ENCODE data around the gene ATP6AP1.

Gene ATP6AP1

GRCh38 chrX:154430479-154430878, 2.0 kb downstream of the ATP6AP1 start:
- TF ChIP-seq JUND (IDR thresholded peaks at IDR 0.05; ENCODE audit: low read depth), result no peak
- no peak for DNase-seq (ENCODE audit: low read depth in 1 of 2, low spot score in 1 of 2)
- in situ Hi-C loops (cut with HindIII; ENCODE audit: low pct_unique_long_range_greater_than_20kb, low sequenced_read_pairs), result no loop called here

GRCh38 chrX:154430916-154431315, 2.4 kb downstream of the ATP6AP1 start:
- DNase-seq (ENCODE audit: low read depth in 1 of 2, low spot score in 1 of 2), result peak; percentile 51 to 73
- no peak for TF ChIP-seq JUND (IDR thresholded peaks at IDR 0.05; ENCODE audit: low read depth)
- in situ Hi-C loops (cut with HindIII; ENCODE audit: low pct_unique_long_range_greater_than_20kb, low sequenced_read_pairs), result no loop called here

GRCh38 chrX:154431341-154431740, 2.9 kb downstream of the ATP6AP1 start:
- no peak for DNase-seq (ENCODE audit: low read depth in 1 of 2, low spot score in 1 of 2)
- in situ Hi-C loops (cut with HindIII; ENCODE audit: low pct_unique_long_range_greater_than_20kb, low sequenced_read_pairs), result no loop called here
- TF ChIP-seq JUND (IDR thresholded peaks at IDR 0.05; ENCODE audit: low read depth), result no peak

- in situ Hi-C loops (cut with HindIII; ENCODE audit: low pct_unique_long_range_greater_than_20kb, low sequenced_read_pairs), result no loop called here
- TF ChIP-seq JUND (IDR thresholded peaks at IDR 0.05; ENCODE audit: low read depth), result no peak
- no peak for DNase-seq (ENCODE audit: low read depth in 1 of 2, low spot score in 1 of 2)
Measured at GRCh38 chrX:154432210-154432609, 3.7 kb downstream of the ATP6AP1 start.

GRCh38 chrX:154433605-154434004, 5.1 kb downstream of the ATP6AP1 start:
- in situ Hi-C loops (cut with HindIII; ENCODE audit: low pct_unique_long_range_greater_than_20kb, low sequenced_read_pairs), result no loop called here
- TF ChIP-seq JUND (IDR thresholded peaks at IDR 0.05; ENCODE audit: low read depth), result no peak
- DNase-seq (ENCODE audit: low read depth in 1 of 2, low spot score in 1 of 2), result no peak

GRCh38 chrX:154434394-154435168, 6.1 kb downstream of the ATP6AP1 start:
- no peak for DNase-seq (ENCODE audit: low read depth in 1 of 2, low spot score in 1 of 2)
- TF ChIP-seq JUND (IDR thresholded peaks at IDR 0.05; ENCODE audit: low read depth), result no peak
- in situ Hi-C loops (cut with HindIII; ENCODE audit: low pct_unique_long_range_greater_than_20kb, low sequenced_read_pairs), result no loop called here

GRCh38 chrX:154435171-154435733, 6.8 kb downstream of the ATP6AP1 start:
- TF ChIP-seq JUND (IDR thresholded peaks at IDR 0.05; ENCODE audit: low read depth), result no peak
- in situ Hi-C loops (cut with HindIII; ENCODE audit: low pct_unique_long_range_greater_than_20kb, low sequenced_read_pairs), result no loop called here
- DNase-seq (ENCODE audit: low read depth in 1 of 2, low spot score in 1 of 2), result no peak

- DNase-seq (ENCODE audit: low read depth in 1 of 2, low spot score in 1 of 2), result no peak
- in situ Hi-C loops (cut with HindIII; ENCODE audit: low pct_unique_long_range_greater_than_20kb, low sequenced_read_pairs), result no loop called here
- no peak for TF ChIP-seq JUND (IDR thresholded peaks at IDR 0.05; ENCODE audit: low read depth)
Measured at GRCh38 chrX:154436374-154436982, 8.0 kb downstream of the ATP6AP1 start.

GRCh38 chrX:154436983-154437752, 8.7 kb downstream of the ATP6AP1 start, which contains the start of gene GDI1:
TSS of gene GDI1 (plus strand) at chrX:154437154. CDS start at chrX:154437255, 101 bp downstream.
- DNase-seq (ENCODE audit: low read depth in 1 of 2, low spot score in 1 of 2), result peak in 1 of 2 experiments; percentile 49
- TF ChIP-seq JUND (IDR thresholded peaks at IDR 0.05; ENCODE audit: low read depth), result no peak
- in situ Hi-C loops (cut with HindIII; ENCODE audit: low pct_unique_long_range_greater_than_20kb, low sequenced_read_pairs), result no loop called here

- in situ Hi-C loops (cut with HindIII; ENCODE audit: low pct_unique_long_range_greater_than_20kb, low sequenced_read_pairs), result no loop called here
- no peak for DNase-seq (ENCODE audit: low read depth in 1 of 2, low spot score in 1 of 2)
- no peak for TF ChIP-seq JUND (IDR thresholded peaks at IDR 0.05; ENCODE audit: low read depth)
Measured at GRCh38 chrX:154437971-154438893, 9.8 kb downstream of the ATP6AP1 start.

- TF ChIP-seq JUND (IDR thresholded peaks at IDR 0.05; ENCODE audit: low read depth), result no peak
- in situ Hi-C loops (cut with HindIII; ENCODE audit: low pct_unique_long_range_greater_than_20kb, low sequenced_read_pairs), result no loop called here
- DNase-seq (ENCODE audit: low read depth in 1 of 2, low spot score in 1 of 2), result no peak
Measured at GRCh38 chrX:154439841-154440240, 11.4 kb downstream of the ATP6AP1 start.

All from T47D (cell line).